Measurements from ENCODE around the gene ATP4B.

DNA sequence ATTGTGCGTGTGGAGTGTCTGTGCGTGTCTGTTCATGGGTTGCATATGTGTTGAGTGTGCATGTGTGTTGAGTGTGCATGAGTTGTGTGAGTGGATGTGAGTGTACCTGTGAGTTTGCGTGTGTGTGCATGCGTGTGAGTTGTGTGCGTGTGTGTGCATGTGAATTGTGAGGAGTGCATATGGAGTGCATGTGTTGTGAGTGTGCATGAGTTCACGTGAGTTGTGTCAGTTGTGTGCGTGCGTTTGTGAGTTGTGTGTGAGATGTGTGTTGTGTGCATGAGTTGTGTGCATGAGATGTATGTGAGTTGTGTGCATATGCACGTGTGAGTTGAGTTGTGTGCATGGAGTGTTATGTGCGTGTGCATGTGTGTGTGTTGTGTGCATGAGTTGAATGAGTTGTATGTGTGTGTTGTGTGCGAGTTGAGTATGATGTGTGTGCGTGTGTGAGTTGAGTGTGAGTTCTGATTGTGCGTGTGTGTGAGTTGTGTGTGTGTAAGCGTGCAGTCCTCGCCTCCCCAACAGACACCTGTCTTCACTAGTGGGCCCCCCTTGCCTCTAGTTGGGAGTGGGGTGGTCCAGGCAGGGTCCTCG is 44.1 kb downstream of the ATP4B start:
- no peak for TF ChIP-seq GATA2 (IDR thresholded peaks at IDR 0.05; ENCODE audit: low read depth, low read length)
- no peak for TF ChIP-seq GATA3 (IDR thresholded peaks at IDR 0.05; ENCODE audit: low read depth, low read length)
